Measurements from ENCODE around the gene CELF2. TPM values are rescaled to one million over a fixed set of nuclear protein-coding genes. Genes with fewer than 3 reads are reported as not detected.
A peak's percentile ranks its signal among the peaks of the same experiment; 100 is the strongest.

The CELF2 gene
- total and polyA plus RNA-seq, 9 of the 15 experiments (the other 6 are each of a cell fraction or from before 2014, with no cell fraction given), result 4.0 to 20.3 (median 11.1) TPM

- FAIRE-seq, result no peak
- 4% methylated on average over 8 of the region's 8 CpGs for WGBS (ENCODE audit: insufficient coverage, low coverage, missing lambda C conversion rate)
- H3K79me2 ChIP-seq (ENCODE audit: control insufficient read depth, insufficient read depth, low read length), result no peaks in the 10 kb centered on the region
- no peak for TF ChIP-seq CEBPG (CRISPR knock-in tag; IDR thresholded peaks at IDR 0.05)
- peak in 1 of 2 experiments; percentile 54; a peak in 2 of 4 replicates for TF ChIP-seq CEBPG (tag; conservative IDR thresholded peaks at IDR 0.05 in 1 of 2, IDR thresholded peaks at IDR 0.05 in 1 of 2)
- no peak for TF ChIP-seq NONO (IDR thresholded peaks at IDR 0.05; ENCODE audit: low read depth in 2 of 2, low read length in 1 of 2)
- TF ChIP-seq POLR2AphosphoS5 (IDR thresholded peaks at IDR 0.05; ENCODE audit: control insufficient read depth, insufficient read depth, low read depth, low read length), result no peak
- TF ChIP-seq ATF3 (IDR thresholded peaks at IDR 0.05), result peak; percentile 31; the same call in 1 of the 2 replicates
- no peak for TF ChIP-seq ATF3 (CRISPR knock-in tag; conservative IDR thresholded peaks at IDR 0.05)
- peak; percentile 85 for TF ChIP-seq FOSL1 (tag; conservative IDR thresholded peaks at IDR 0.05)
- TF ChIP-seq, protein P1, sequence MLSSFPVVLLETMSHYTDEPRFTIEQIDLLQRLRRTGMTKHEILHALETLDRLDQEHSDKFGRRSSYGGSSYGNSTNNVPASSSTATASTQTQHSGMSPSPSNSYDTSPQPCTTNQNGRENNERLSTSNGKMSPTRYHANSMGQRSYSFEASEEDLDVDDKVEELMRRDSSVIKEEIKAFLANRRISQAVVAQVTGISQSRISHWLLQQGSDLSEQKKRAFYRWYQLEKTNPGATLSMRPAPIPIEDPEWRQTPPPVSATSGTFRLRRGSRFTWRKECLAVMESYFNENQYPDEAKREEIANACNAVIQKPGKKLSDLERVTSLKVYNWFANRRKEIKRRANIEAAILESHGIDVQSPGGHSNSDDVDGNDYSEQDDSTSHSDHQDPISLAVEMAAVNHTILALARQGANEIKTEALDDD (IDR thresholded peaks at IDR 0.05), result peak; percentile 24; the same call in 1 of the 2 replicates
- H2AFZ ChIP-seq (ENCODE audit: low read depth, low read length), result no peak overlapping the region
- DNase-seq (ENCODE audit: extremely low read depth in 1 of 4, low spot score in 3 of 4), result no peak
- H4K20me1 ChIP-seq (replicated peaks; ENCODE audit: control insufficient read depth, insufficient read depth, low read length), result no peaks in the 10 kb centered on the region
- no peak overlapping the region for H3K4me3 ChIP-seq
- peaks cover 4 to 5% of the 10 kb centered on the region in 2 experiments; a peak in 3 of 5 replicates for H3K27me3 ChIP-seq (ENCODE audit: control insufficient read depth in 2 of 2, insufficient read depth in 2 of 2, low read length in 2 of 2)
- H3K9ac ChIP-seq (ENCODE audit: insufficient read depth in 1 of 2, low read depth in 2 of 2, low read length in 2 of 2), result no peak overlapping the region
- ChIA-PET CTCF (ENCODE audit: low intra/inter-chr PET ratio) (no interaction called here), POLR2A (interaction anchor here (0.6 kb wide), 1 partner anchor 365 kb away, joined by 3 read pairs; no protein-coding TSS in a partner anchor)
- H3K4me2 ChIP-seq (ENCODE audit: insufficient read depth, low read length), result no peak overlapping the region
- no peak for ATAC-seq
- H3K9me1 ChIP-seq (ENCODE audit: control insufficient read depth, insufficient read depth, low read length), result no peaks in the 10 kb centered on the region
- intact Hi-C loops (cut with micrococcal nuclease), result no loop called here
- H3K9me3 ChIP-seq (replicated peaks; ENCODE audit: control insufficient read depth, insufficient read depth, low read depth, low read length), result no peaks in the 10 kb centered on the region
- no peak overlapping the region for H3K27ac ChIP-seq (ENCODE audit: extremely low read depth, low read depth, low read length)
- H3K4me1 ChIP-seq (replicated peaks in 1 of 2; ENCODE audit: control insufficient read depth in 2 of 2, insufficient read depth in 2 of 2, low read length in 2 of 2), result no peaks in the 10 kb centered on the region
- no peaks in the 10 kb centered on the region for H3K36me3 ChIP-seq (ENCODE audit: control insufficient read depth, insufficient read depth, low read length)
- no TSS peak for BruUV-seq (replicated peaks)
- in situ Hi-C loops (cut with MboI), result no loop called here
Measured at GRCh38 chr10:11058965-11059364, 41.3 kb downstream of the CELF2 start.

Measured in K562 (cell line).